WTC11 (cell line): Measurements from ENCODE around the gene BCAT1.

Experiments used
- FOXJ3 ChIP-seq: sonication (generic); formaldehyde crosslinking; IDR thresholded peaks from 2 replicates; pipeline ENCODE4 v1.9.0; 2021; ENCODE audit warnings: missing genetic modification reagents, mild to moderate bottlenecking, borderline replicate concordance
- GRHL2 ChIP-seq: fragments of 250-450 bp; sonication (Bioruptor Pico); IDR thresholded peaks from 2 replicates; pipeline ENCODE4 v1.8.0; 2022; ENCODE audit warnings: mild to moderate bottlenecking, moderate library complexity; ENCODE audit not compliant: insufficient replicate concordance, severe bottlenecking
- ZNF671 ChIP-seq: fragments of 250-450 bp; sonication (Bioruptor Pico); IDR thresholded peaks from 2 replicates; pipeline ENCODE4 v1.8.0; 2021; ENCODE audit warnings: mild to moderate bottlenecking
- TF ChIP-seq, protein P1 (sequence below): fragments of 200-600 bp; IDR thresholded peaks from 2 replicates; pipeline ENCODE4 v1.8.0; 2022; ENCODE audit warnings: antibody characterized with exemption

DNA sequence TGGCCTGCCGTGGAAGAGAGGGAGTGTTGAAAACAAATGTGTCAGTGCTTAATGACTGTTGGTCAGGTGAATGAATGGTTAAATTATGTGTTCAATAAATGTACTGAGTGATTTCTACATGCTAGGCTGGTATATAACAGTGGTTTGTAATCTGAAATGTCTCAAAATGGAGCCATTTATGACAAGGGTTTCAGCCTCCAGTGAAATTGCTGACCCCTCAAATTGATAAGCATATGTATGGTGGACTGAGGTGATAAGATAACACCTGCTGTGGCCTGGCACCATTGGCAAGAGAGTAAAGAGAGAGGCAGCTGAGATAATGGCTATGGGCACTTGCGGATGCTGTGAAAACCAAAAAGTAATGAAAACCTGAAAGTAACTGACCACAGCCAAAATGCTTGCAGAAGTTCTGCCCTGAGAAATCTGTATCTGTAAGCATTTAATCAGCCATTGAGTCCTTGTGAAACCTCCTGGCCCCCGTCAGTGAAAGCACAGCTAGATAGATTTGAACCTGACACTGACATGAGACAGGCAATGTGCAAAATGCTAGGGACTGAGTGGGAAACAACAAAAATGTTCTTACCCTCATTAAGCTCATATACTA lies 1.4 kb upstream of the BCAT1 start:
- TF ChIP-seq FOXJ3 (no peak), ZNF671 (no peak), GRHL2 (CRISPR knock-in tag) (no peak)
- TF ChIP-seq, protein P1, sequence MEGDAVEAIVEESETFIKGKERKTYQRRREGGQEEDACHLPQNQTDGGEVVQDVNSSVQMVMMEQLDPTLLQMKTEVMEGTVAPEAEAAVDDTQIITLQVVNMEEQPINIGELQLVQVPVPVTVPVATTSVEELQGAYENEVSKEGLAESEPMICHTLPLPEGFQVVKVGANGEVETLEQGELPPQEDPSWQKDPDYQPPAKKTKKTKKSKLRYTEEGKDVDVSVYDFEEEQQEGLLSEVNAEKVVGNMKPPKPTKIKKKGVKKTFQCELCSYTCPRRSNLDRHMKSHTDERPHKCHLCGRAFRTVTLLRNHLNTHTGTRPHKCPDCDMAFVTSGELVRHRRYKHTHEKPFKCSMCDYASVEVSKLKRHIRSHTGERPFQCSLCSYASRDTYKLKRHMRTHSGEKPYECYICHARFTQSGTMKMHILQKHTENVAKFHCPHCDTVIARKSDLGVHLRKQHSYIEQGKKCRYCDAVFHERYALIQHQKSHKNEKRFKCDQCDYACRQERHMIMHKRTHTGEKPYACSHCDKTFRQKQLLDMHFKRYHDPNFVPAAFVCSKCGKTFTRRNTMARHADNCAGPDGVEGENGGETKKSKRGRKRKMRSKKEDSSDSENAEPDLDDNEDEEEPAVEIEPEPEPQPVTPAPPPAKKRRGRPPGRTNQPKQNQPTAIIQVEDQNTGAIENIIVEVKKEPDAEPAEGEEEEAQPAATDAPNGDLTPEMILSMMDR: no peak
